Activated naive CD4-positive, alpha-beta T cell treated with anti-CD3 and anti-CD28 coated beads, Interleukin-2, amount 50 U/mL, for 16 hours (primary cell): ENCODE data around the gene VSIG8.

Experiments used
- DNase-seq: peaks from one replicate; pipeline ENCODE4 v3.0.0-alpha.2; 2020

VSIG8 gene

GRCh38 chr1:159828176-159828575 is 34.3 kb downstream of the VSIG8 start:
- DNase-seq, result no peak

GRCh38 chr1:159827549-159827948 is 34.9 kb downstream of the VSIG8 start:
- DNase-seq, result no peak

GRCh38 chr1:159827102-159827490 is 35.4 kb downstream of the VSIG8 start:
- no peak for DNase-seq

- DNase-seq, result no peak
Measured at GRCh38 chr1:159826441-159827101, 35.9 kb downstream of the VSIG8 start, which contains the start of gene SLAMF8. Gene SLAMF8 (plus strand): TSS chr1:159826873. CDS start chr1:159826899, 26 bp downstream.

GRCh38 chr1:159825564-159825963 is 36.9 kb downstream of the VSIG8 start:
- no peak for DNase-seq

- DNase-seq, result no peak
Measured at GRCh38 chr1:159823406-159823805, 39.1 kb downstream of the VSIG8 start.

- DNase-seq, result no peak
Measured at GRCh38 chr1:159821171-159821867, 41.1 kb downstream of the VSIG8 start.

GRCh38 chr1:159817276-159818041 is 45.0 kb downstream of the VSIG8 start:
- DNase-seq, result no peak

GRCh38 chr1:159815926-159816325 is 46.5 kb downstream of the VSIG8 start:
- DNase-seq, result no peak

- DNase-seq, result no peak
Measured at GRCh38 chr1:159804924-159805323, 57.5 kb downstream of the VSIG8 start.
